Stimulated activated CD4-positive, alpha-beta T cell treated with anti-CD3 and anti-CD28 coated beads, TNF-alpha, amount 100 ng/mL, for 1 hour (primary cell): ENCODE data around the gene PRKG2.

Experiments used
- DNase-seq, 3 donors: peaks; one replicate each; pipeline ENCODE4 v3.0.0-alpha.2; 2020; ENCODE audit warnings: low read depth in 3 of 3, low spot score in 1 of 3

PRKG2 gene

DNA sequence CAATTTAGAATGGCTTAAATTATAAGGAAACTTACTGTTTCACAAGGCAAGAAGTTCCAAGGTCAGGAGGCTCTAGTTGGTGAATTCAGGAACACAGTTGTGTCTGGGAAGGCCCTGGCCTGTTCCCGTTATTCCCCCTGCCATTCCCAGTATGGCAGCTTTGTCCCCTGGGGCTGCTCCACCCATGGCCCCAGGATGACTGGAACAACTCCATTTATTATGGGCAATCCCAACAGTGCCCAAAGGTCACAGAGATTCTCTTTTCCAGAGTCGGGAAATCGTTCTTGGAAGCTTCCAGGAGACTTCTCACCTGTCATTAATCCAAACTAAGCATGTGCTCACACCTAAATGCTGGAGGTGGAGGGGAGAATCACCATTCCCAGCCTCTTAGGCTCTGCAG, 2.8 kb upstream of the PRKG2 start:
- no peak for DNase-seq

DNA sequence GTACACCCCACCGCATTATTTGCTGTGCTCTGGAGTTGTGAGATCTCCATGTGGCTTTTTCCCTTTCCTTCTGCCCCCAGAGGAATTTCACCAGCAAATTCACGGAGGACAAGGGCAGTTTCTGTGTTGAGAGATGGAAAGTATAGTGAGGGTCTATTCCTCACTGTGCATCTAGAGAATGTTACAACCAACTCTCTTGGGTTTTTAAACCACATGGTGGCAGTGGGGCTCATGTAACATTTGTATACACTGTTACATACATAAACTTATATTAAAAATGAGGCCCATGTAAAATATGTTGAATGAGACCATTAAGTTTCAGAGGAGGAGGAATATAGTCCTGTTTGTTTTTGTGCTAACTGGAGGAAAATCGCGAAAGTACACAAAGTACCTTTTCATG, 909 bp upstream of the PRKG2 start:
- no peak for DNase-seq

DNA sequence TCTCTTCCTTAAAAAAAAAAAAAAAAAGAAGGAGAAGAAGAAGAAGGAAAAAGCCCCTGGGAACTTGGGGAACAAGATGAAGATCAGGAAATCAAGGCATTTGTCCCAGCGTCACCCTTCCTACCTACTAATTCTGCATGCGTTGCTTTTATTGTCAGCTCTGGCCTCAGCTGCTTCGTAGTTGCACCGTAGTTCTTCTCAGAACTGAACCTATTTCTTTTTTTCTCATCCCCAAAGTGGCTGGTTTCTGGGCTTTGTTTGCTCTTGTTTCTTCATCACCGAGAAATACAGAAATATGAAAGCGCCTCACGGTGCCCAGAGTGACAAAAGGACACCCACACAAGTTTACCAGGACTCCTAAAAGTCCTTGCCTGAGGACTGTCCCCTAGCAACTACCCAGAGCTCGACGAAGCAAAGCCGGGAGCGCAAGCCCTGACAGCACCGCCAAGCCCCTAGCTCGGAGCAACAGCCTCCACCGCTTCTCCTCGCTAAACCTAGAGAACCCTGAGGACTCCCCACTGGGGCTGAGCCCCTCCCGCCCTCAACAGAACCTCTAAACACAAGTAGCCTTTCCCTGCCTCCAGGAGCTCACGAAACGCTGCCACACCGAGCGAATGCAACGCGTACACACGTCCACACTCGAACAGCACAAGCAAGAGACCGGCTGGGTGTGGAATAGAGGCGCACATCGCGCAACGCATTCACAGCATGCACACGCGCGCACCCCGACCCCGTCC, 710 bp downstream of the PRKG2 start:
- DNase-seq: no peak

DNA sequence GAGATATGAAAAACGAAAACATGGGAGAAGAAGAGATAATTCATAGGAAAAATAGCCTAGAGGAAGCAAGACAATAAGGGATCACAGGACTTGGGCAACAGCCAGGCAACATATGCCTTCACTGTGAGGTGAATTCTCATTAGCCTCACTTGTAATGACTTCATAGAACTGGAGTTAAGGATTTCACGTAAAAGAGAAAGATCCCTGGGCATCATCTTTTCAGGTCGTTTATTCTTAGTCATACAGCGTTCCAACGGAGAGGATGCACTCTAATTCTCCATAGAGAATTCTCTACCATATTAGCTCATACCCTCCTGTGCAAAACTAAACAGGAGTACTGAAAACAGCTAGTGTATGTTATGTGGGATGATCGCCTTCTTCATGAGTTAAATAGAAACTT, 1.4 kb downstream of the PRKG2 start:
- DNase-seq: no peak

DNA sequence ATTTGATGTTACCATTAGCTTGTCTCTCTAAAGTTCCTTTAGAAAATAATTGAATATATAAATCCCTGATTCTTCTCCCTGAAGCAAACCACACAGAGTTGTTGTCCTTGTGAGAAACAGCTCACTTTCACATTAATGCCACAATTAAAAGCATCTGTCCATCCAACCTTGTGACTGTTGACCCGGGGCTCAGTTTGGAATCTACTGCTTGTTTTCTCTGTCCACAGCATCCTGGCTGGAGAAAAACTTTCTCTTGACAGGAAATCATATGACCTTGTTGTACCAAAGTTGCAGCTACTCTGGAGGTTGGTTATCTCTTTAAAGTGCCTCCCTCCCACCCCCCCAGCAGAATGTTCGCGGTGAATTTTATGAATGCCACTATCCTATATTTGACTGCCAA, 3.1 kb downstream of the PRKG2 start:
- no peak for DNase-seq

DNA sequence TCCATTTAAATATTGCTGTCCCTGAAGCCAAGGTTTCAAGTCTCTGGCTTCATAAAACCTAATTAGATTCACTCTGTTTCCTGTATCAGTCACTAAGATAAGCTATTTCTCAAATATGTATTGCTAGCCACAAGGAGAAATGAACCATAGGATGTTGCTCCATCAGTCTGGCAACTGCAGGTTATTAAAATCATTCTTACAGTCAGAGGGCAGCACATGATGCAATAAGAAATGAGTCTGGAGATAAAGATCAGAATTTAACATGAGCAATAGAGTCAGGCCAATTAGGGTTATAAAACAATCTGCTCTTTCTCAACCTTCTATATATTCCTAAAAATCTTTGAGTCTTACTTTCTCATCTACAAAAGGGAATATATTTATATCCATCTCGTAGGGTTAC, 7.2 kb downstream of the PRKG2 start:
- DNase-seq: no peak

DNA sequence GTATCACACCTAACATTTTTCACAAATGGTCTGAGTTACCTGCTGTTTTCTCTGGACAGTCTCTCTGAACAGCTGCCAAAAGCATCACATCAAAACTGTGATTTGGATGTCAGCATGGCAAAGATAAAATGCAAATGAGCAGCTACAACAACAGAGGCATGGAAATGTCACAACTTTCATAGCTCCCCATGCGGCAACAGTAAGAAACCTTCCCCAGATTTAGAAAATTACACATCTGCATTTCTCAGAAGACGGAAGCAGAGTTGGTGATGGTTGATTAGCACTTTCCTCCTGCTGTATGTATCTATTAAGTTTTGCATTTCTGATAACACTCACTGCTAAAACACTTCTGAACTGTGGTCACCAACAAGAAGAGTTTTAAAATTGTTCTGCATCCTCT, 9.7 kb downstream of the PRKG2 start:
- no peak for DNase-seq

DNA sequence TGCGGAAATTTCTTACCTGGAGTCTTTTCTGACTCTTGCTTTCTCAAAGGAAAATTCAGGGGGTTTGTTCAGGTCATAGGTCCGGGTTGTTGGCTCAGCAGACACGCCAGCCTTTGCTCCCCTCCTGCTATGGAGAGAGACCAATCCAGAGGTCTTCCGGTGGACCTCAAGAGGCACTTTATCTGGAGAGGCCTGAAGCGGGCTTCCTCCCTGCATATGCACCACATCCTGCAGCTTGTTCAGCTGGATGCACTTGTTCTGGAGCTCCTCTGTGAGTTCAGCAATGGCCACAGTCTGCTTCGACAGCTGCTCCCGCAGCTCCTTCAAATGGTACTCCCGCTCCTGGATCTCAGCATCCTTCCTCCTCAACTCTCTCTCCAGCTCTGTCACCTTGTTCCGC, 10.5 kb downstream of the PRKG2 start:
- no peak for DNase-seq

DNA sequence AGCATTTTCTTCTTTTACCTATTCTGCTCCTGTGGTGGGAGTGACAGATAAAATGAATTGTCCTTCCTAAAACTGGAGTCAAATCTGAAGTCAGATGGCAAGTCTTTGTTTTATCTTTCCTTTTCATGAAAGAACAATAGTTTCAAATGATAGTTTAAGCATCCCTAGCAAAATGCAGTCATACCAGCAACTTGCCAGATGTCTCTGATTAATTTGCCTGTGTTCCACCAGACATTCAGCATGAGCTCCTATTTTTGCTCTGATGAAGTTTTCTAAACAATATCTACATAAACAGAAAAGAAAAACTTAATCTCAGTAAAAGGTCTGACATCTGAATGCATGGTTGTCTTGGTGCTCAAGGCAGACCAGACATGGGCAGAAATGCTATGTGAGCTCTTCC, 15.2 kb downstream of the PRKG2 start:
- no peak for DNase-seq

DNA sequence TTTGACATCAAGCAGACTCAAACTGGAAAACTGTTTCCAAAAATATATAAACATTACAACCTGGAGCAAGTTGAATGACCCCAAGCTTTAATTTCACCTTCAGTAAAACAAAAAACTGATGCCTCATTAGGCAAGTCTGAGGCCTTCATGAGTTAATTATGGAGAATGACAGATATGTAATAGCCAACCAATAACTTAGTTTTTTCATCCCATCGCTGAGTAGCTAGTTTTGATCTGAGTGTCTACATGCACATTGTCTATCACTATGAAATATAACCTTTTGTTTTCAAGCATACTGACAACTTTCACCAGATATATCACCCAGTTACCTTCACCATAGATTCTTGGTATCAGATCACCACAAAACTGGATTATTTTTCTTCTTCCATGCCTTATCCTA, 16.4 kb downstream of the PRKG2 start:
- no peak for DNase-seq

DNA sequence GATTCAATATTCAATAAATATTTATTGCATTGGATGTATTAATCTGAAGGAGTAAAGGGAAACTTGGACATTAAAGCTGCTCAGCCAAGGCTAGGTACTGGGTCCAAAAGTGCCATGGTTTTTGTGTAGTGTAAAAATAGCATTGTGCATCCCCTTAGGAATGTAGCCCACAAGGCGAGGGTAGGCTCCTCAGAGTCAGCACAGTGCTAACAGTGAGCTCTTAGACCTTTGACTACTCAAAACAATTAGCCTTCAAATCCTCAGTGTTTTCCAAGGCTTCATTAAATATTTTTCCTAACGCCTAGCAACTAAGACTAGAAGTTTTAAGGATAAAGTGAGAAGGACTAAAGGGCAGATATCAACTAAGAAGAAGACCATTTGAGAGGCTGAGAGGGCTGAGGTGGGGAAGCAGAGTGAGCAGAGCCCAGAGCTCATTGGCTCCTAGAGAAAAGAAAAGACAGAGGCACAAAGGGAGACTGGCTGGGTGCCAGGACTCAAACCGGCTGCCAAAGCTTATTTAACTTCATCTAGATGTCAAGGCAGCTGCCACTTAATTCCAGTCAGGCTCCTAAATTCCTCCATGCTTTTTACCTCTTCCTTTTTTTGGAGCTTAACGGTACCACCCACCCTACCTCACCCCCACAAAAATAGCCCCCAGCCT, 17.0 kb downstream of the PRKG2 start:
- no peak for DNase-seq

DNA sequence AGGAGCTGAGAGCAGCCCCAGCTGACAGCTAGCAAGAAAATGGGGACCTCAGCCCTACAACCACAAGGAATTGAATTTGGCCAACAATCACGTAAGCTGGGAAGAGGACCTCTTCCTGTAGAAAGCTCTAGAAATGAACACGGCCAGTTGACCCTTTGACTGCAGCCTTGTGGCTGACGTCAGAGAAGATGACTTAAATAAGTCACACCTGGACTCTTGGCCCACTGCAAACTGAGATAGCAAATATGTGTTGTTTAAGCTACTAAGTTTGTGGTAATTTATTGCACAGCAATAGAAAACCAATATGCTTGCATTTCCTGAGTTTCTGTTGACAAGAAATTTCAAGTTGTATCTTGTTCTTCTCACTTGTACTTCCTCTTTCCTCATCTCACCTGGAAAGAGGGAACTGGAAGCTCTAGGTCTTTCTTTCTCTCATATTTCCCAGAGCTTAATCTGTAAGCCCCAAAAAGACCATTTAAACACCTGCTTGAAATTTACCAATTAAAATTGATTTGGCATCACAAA, 18.8 kb downstream of the PRKG2 start:
- no peak for DNase-seq

DNA sequence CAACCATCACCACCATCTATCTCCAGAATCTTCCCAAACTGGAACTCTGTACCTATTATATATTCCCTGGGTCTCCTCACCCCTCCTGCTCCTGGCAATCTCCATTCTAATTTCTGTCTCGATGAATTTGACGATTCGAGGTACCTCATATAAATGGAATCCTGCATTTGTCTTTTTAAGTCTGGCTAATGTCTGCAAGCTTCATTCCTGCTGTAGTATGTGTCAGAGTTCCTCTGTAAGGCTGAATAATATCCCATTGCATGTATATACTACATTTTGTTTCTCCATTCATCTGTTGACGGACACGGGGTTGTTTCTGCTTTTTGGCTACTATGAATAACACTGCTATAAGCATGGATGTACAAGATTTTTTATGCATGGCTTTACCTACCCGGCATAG, 19.5 kb downstream of the PRKG2 start:
- DNase-seq: no peak

DNA sequence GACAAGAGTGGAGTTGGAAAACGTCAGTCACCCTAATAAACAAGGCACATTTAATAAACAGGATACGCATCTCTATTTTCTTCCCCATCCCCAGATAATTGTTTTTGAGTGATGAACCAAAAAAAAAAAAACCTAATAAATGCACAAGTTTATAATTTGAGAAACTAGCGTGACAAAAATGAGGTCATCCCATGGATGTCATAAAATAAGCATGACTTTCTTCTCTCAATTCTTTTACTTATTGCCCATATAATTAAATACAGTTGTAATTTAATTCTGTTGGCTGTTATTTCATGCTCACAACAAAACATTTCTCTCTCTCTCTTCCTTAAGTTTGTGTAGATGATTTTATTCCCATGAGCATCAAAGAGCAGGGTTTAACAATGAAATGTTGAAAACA, 20.7 kb downstream of the PRKG2 start:
- no peak for DNase-seq

DNA sequence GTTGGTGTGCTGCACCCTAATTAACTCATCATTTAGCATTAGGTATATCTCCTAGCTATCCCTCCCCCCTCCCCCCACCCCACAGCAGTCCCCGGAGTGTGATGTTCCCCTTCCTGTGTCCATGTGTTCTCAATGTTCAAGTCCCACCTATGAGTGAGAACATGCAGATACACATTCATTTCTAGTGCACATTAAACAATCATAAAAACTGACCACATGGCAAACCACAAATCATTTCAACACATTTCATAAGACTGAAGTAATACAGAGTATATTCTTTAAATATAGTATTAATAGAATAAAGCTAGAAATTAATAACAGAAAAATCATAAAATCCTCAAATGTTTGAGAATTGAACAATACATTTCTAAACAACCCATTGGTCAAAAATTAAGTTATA, 34.1 kb downstream of the PRKG2 start:
- no peak for DNase-seq

DNA sequence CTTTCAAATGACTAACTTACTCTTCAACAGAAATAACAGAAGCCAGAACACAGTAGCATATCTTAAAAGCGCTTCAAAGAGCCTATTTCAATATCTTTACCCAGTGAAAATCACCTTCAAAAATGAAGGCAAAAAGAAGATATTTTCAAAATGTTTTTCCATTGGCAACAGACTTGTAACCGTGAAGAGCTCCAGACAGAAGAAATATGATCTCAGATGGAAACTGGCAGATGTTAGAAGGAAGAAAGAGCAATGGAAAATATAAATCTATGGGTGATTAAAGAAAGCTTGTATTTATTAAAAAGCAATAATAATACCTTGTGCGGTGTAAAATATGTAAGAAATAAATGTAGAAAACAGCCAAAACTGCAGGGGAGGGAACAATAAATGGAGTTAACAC, 35.7 kb downstream of the PRKG2 start:
- no peak for DNase-seq

DNA sequence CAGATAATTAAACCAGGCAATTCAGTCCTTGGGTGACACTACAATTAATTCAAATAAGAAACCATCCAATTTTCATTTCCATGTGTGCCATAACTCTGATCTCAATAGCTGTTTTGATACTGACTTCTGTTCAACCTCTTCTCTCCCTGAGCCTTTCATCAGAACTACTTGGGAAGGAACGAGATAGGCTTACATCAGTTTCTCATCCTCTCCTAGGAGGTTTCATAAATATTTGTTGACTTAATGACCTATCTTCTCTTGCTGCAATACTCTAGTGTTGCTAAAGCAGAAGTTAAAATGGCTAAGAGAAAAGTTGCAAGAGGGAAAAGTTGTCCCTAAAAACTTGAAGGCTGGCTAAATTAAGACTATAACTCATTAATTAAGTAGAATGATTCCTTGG, 41.8 kb downstream of the PRKG2 start:
- DNase-seq: no peak

DNA sequence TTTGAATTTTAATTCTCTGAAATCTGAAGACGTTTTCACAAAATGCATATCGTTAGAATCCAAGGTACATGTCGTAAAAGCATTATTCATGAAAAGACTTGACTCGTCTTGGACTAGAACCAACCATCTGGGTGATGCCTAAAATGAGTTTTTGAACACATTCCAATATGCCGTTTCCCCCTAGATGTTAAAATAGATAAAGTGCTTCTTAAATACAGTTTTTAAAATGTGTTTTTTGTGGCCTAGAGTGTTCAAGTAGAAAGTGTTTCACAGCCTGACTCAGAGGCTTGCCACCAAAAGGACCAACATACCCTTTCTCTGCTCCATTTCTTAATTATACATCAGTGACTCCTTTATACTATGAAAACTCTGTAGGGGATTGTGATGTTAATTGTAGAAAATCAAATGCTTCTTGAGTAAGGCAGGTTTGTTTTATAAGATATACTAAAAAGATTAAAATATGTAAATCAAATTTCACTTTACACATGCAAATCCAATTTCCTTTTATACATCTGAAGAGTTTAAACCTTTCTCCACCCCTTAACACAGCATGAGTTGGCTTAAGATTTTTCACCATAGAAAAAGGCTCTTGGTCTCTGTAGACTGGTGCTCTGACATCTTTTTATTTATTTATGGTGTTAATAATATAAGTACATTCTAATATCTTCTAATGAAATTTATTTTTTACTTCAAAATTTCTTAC, 48.4 kb downstream of the PRKG2 start:
- no peak for DNase-seq

DNA sequence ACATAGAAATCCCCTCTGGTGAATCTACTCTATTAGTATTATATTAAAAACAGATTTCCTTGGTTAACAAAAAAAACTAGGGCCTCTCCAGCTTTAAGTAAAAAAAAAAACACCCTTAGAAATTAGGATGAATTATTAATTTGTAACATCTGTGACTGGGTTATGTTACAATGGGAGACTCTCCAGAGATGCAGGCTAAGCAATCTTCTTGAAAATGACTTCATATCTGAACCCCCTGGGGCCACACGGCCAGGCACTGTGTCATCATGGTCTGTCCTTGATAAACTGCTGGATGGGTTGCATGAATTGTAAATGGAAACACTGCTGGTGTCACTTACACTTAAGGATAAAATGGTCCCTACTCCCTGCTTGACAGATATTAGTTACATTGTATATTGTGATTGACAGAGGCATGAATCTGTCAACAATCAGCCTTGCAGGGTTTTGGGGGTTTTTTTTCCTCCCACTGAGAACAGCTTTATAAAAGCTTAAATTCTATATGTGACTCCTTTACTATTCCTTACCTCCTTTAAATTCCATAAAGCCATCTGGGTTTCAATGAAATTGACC, 49.1 kb downstream of the PRKG2 start:
- DNase-seq: no peak

DNA sequence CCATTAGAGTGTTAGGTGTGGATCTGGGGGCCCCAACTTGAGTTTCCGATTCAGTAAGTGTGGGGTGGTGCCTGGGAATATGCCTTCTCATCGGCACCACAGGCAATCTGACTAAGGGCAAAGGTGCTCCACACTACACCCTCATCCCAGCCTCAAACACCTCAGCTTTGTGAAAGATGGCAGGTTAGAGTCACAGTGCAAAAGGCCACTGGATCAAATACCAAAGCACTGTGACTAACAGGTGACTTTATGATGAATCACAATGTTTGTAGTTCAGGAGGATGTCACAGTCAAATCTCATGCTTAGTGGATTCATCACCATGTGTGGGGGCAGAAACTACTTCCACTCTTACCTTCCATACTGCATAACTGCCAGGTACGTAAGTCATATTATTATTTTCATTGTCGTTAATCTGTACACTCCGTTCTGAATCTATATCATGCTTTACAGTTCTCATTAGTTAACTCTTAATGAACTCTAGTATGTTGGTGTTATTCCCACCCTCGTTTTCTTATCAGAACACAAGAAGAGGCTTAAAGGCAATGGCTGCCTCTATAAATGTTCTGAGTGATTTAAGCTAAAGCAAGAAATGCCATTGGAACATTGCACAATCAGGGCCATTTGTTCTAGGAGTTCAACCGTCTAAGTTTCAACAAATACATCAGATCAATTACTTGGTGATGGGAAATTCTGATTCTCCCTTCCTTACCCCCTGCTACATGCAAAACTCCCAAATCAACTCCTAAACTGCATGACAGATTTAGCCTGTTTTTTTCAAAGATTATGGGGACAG, 50.2 kb downstream of the PRKG2 start:
- no peak for DNase-seq

DNA sequence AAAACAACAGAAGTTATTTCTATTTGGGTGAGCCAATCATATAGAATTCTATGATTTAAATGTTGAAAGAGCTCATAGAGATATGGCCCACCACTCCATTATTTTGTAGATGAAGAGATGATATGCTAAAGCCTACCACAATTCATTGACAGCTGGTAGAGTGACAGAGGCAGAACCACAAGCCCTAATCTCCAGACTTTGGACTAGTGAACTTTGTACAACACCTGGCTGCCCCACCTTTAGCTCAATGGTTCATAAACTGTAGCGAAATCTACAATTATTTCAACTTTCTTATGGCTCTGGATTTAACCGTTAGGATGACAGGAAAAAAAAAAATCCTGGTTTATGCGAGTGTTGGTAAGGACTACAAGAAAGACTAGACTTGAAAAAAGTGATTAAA, 50.9 kb downstream of the PRKG2 start:
- DNase-seq: no peak
